GM18508 (cell line): ENCODE measurements around the gene MED12L.
A peak's percentile ranks its signal among the peaks of the same experiment; 100 is the strongest.

ENCODE experiments used
- ATAC-seq: cut with Tn5 transposase; IDR thresholded peaks from one replicate; pipeline ENCODE4 v1.9.1; 2021; ENCODE audit warnings: moderate number of reproducible peaks; ENCODE audit not compliant: insufficient read depth, unreplicated experiment

Gene MED12L

DNA sequence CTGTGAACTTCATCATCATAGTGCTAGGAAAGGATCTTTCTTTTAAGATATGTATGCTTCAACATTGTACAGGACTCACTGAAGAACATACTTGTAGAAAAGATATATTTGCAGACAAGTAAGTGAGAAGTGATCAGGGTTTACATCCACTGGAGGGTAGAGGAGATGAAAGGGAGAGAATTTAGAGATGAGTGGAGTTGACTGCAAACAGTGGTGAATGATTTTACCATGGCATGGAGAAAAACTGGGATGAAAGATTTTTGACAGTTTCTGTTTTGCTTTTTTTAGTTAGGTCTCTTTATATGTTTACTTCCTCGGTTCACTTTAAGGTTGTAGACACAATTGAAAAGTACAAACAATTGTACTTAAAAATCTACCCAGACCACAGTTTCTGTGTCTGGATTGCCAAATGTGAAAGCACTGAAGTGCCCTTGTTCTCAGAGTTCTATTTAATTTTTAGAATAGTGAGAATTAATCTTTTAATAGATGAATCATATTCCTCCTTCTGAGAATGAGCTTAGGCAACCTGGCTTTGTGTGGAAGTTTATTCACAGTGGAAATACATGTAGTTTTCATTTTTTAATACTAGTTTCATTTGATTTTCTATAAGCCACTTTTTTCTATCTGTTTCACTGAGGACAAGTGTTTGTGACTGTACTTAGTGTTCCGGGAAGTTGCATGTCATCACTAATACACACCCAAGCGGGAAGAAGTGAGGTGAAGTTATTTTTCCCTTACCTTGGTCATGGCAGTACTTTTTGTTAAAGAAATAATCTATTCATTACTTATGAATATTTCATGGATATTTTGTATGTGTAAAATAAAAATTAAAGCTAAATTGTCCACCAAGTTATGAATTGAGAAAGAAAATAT, 119.3 kb downstream of the MED12L start:
- ATAC-seq, result no peak

- ATAC-seq, result no peak
Measured at GRCh38 chr3:151205482-151205881, 120.0 kb downstream of the MED12L start.

DNA sequence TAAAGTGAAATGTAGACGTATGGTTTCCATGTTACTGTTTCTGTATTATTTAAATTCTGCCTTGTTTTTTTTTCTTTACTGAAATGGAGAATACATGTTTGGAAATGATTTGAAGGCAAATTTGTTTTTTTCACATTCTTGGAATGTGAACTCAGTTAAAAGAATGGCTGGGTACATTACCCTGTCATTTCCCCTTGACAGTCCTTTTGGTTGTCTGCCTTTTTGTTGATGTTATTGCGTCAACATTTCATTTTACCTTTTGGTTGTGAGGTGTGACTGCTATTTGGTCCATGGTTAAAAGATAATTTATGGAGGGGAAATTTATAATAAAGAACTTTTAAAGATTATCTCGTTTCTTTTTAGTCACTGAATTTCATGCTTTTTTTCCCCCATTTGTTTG, 120.7 kb downstream of the MED12L start:
- no peak for ATAC-seq

GRCh38 chr3:151209654-151210053, 124.2 kb downstream of the MED12L start:
- no peak for ATAC-seq

GRCh38 chr3:151210676-151211381, 125.4 kb downstream of the MED12L start:
- peak; percentile 60 for ATAC-seq

- ATAC-seq, result no peak
Measured at GRCh38 chr3:151213151-151213550, 127.7 kb downstream of the MED12L start.

- no peak for ATAC-seq
Measured at GRCh38 chr3:151213881-151214280, 128.4 kb downstream of the MED12L start.

DNA sequence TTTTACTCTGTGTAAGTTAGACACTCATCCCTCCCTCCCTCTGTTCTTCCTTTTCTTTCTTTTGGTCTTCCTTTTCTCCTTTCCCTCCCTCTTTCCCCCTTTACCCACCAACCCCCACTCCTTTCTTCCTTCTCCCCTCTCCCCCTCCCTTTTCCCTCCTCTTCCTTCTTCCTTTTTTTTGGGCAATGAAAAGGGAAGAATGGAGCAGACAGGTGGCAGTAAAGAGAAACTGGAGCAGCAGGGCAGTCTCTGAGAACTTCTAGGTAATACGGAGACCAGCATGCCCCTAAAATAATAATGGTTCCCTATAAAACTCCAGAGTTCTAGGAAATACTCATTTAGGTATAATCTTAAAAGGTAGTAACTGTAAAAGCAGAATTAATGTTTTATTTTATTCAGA, 129.0 kb downstream of the MED12L start:
- no peak for ATAC-seq

DNA sequence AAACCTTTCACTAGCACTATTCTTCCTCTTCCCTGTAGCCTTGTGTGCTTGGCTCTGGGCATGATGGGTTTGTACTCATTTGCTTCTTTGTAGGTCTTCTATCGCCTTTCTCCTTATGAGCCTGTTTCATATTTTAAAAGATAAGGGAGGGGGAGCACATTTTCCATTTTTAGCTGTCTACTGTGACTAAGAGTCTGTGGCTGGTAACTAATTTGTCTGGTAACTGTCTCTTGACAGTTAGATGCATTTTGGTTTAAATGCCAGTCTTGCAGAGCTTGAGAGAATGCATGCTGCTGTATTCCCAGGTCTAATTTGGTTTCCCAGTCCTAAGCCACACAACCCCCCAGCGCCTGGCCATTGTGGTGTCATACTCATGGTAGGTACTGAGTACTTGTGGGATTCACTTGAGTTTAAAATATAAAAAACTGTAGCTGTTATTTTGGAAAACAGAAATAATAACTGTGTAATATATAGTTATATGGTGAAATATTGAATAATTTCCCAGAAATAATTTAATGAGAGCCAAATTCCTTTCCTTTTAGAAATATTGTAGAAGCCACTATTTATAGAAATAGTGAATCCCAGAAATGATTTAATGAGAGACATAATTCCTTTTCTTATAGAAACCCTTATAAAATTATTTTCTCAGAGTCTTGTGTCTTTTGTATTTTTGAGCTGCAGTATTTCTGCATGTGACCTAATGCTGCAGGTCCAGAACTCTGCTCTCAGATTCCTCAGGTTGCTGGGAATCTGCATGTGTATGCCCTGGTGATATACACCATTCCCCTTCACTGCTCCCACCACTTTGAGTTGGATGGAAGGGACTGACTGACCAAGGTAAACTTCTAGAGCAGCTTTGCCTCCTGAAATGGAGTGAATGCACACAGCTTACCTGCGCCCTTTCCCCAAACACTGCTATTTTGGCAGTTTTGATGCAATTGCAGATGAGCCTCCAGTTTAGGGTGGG, 131.5 kb downstream of the MED12L start:
- no peak for ATAC-seq

GRCh38 chr3:151218136-151218535, 132.7 kb downstream of the MED12L start:
- no peak for ATAC-seq

DNA sequence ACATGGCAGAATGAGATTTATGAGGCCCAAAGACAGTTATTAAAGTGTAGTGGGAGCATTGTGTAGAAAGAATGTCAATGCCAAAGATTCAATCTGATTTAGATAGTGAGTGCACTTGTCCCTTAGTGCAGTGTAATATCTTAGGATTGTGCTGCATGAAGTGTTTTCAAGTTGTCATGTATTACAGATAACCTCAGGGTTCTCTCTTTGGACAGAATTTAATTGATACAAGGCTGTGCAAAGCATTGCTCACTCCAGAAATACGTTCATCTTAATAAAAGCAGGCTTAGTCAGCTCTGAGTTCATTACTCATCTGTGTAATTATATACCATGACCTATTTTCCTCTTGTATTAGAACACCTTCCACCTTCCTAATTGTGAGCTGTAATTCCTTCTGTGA, 133.6 kb downstream of the MED12L start:
- no peak for ATAC-seq

DNA sequence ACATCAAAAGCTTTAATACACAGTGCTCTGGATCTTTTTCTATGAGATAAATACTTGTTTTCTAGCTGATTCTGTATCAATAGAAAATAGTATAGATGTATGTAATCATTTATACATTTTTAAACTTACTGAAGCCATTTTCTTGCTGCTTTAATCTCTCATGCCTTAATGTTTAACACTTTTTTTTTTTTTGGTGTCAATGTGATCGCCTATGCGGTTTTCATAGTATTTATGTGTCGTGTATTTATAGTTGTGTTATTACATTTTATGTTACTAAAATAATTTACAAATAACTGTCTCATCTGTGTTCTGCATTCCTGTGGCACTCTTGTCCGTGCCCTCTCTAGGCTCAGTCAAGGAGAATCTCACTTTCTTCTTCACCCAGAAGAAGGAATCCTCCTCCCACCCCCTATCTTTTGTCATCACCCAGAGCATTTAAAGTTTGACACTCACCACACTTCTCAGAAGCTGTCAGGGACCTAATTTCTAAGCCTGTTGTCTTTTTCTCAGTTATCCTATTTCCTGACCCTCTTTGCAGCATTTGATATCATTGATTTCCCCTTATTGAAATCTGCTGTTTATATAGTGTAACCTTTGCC, 138.9 kb downstream of the MED12L start:
- ATAC-seq, result no peak

GRCh38 chr3:151225040-151225975, 139.8 kb downstream of the MED12L start:
- no peak for ATAC-seq

DNA sequence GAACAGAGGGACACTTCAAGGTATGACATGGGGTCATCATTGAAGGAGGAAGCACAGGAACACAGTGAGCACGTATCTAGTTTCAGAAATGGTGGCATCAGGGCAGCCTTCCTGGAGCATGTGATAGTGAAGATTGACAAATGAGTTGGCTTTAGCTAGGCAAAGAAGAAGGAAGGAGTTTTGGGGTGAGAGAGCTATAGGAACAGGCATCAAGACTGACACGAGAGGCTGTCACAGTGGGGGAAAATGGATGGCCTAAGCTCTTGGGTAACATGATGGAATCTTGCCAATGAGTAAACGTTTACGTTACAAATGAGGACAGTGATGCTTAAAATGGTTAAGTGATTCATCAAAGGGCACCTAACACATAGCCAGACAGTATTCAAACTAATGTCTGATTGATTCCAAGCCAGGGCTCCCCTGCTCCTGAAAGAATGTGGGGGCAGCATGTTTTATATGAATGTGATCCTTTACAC, 140.7 kb downstream of the MED12L start:
- no peak for ATAC-seq

DNA sequence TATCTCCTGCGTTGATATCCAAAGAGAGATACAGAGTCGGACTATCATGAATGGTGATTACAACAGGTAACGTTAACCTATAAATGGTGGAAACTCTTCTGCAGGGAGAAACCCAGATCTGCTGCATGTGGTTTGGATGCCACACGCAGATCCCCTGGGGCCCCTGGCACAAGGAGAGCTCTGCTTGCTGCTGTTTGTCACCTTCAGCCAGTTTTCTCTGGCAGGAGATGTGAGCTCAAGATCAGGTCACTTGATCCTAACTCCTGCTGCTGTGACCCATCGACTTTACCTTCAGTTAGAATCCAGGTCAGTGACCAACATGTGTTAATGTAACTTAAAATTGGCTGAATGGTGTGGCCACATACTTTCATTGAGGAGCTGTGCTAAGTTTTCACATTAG, 141.4 kb downstream of the MED12L start:
- no peak for ATAC-seq

DNA sequence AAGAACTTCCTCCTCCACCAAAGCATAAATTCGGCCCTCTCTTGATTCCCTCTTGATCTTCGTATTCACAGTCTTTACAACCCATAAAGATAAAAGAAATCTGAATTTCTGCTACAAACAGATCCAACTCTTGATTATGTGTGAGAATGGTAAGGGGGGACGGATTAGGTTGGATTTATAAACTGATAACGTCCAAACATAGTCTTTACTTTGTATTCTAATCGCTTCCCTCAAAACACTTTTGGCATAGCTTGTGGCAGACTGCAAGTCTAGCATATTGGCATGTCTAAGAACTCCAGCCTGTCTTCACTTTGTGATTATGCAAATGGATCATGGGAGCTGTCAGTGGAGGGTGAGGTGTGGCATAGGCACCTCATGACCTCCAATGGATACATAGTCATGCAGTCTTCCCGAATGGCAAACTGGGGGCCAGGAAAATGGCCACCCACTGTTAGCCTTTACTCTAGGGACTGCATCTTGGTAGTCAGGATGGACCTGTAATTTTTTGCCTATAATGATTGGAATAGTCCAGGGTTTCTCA, 141.9 kb downstream of the MED12L start:
- ATAC-seq, result peak; percentile 31

GRCh38 chr3:151227807-151228665, 142.6 kb downstream of the MED12L start:
- peak; percentile 78 for ATAC-seq

- no peak for ATAC-seq
Measured at GRCh38 chr3:151228666-151229040, 143.2 kb downstream of the MED12L start.
